Duodenal mucosa (tissue), 2 donors: ENCODE results near the gene MCAT.

Experiments
- H3K27ac ChIP-seq: one replicate; pipeline ENCODE4 v1.7.0; 2013; ENCODE audit warnings: low read depth, low read length
- H3K27me3 ChIP-seq, 2 donors: one replicate each; pipeline ENCODE4 v1.7.0; 2013; ENCODE audit warnings: low read length in 2 of 2, control low read depth in 1 of 2; ENCODE audit not compliant: insufficient read depth in 2 of 2, control insufficient read depth in 1 of 2
- H3K36me3 ChIP-seq, 2 donors: one replicate each; pipeline ENCODE4 v1.7.0; 2013; ENCODE audit warnings: low read length in 2 of 2, control low read depth in 1 of 2; ENCODE audit not compliant: insufficient read depth in 2 of 2, control insufficient read depth in 1 of 2
- H3K4me1 ChIP-seq, 2 donors: one replicate each; pipeline ENCODE4 v1.7.0; 2013; ENCODE audit warnings: low read length in 2 of 2, control low read depth in 1 of 2; ENCODE audit not compliant: insufficient read depth in 2 of 2, control insufficient read depth in 1 of 2
- H3K4me3 ChIP-seq, 2 donors: one replicate each; pipeline ENCODE4 v1.7.0; 2013; ENCODE audit warnings: low read length in 2 of 2, low read depth in 1 of 2
- H3K9ac ChIP-seq, 2 donors: one replicate each; pipeline ENCODE4 v1.7.0; 2013; ENCODE audit warnings: low read length in 2 of 2, low read depth in 1 of 2
- H3K9me3 ChIP-seq, 2 donors: one replicate each; pipeline ENCODE4 v1.7.0; 2013; ENCODE audit warnings: low read length in 2 of 2, control low read depth in 1 of 2; ENCODE audit not compliant: control insufficient read depth in 1 of 2

The MCAT gene

GRCh38 chr22:43182118-43182517, 38.9 kb upstream of the MCAT start:
- Histone ChIP-seq H3K4me1 (peaks cover 5 to 7% of the 10 kb centered on the region in 2 donors), H3K9ac (no peak overlapping the region), H3K9me3 (no peaks in the 10 kb centered on the region), H3K27ac (no peak overlapping the region), H3K4me3 (no peak overlapping the region), H3K27me3 (no peaks in the 10 kb centered on the region), H3K36me3 (peaks cover 11 to 46% of the 10 kb centered on the region in 2 donors)

DNA sequence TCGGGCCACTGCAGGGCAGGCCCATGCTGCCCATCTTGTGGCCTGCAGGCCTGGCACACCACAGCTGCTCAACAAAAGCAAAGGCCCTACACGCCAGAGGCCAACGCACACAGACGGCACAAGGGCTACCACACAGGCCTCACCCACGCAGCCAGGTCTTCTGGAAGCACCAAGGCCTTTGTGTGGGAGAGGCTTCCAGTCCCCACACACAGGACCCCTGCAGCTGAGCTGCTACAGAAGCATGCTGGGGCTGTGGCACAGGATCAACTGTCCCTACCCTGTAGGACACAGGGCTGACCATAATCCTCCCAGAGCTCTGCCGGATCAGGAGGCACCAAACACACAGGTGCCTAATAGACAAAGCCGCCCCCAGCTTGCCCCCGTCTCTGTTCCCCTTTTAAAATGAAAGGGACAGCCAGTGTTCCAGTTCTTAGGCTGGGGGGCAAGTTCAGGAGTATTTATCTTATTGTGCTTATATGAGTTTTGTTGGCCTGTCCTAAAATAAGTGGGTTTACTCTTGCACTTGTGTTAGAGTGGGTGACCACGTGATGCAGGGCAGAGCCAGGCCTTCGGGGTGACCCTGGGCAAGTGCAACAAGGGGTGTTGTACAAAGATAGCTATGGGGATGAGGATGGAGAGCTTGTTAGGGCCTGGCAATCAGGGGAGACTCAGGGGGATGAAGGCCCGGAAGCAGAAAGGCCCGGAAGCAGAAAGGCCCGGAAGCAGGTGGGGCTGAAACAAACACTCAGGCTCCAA, 38.3 kb upstream of the MCAT start:
- Histone ChIP-seq H3K27ac (no peak overlapping the region), H3K36me3 (peaks cover 11 to 46% of the 10 kb centered on the region in 2 donors), H3K27me3 (no peaks in the 10 kb centered on the region), H3K9ac (no peak overlapping the region), H3K9me3 (no peaks in the 10 kb centered on the region), H3K4me3 (no peak overlapping the region), H3K4me1 (peaks cover 5 to 7% of the 10 kb centered on the region in 2 donors)

GRCh38 chr22:43180670-43181069, 37.5 kb upstream of the MCAT start:
- Histone ChIP-seq H3K4me1 (peaks cover 3 to 5% of the 10 kb centered on the region in 2 donors), H3K27ac (no peak overlapping the region), H3K36me3 (peaks cover 11 to 51% of the 10 kb centered on the region in 2 donors), H3K9me3 (no peaks in the 10 kb centered on the region), H3K4me3 (no peak overlapping the region), H3K9ac (no peak overlapping the region), H3K27me3 (no peaks in the 10 kb centered on the region)

- H3K27me3 ChIP-seq = no peaks in the 10 kb centered on the region
- no peak overlapping the region for H3K9ac ChIP-seq
- peaks cover 11 to 55% of the 10 kb centered on the region in 2 donors for H3K36me3 ChIP-seq
- no peak overlapping the region for H3K27ac ChIP-seq
- H3K4me1 ChIP-seq = no peaks in the 10 kb centered on the region
- no peak overlapping the region for H3K4me3 ChIP-seq
- H3K9me3 ChIP-seq = no peaks in the 10 kb centered on the region
These were observed 36.7 kb upstream of the MCAT start for GRCh38 chr22:43179911-43180195.

DNA sequence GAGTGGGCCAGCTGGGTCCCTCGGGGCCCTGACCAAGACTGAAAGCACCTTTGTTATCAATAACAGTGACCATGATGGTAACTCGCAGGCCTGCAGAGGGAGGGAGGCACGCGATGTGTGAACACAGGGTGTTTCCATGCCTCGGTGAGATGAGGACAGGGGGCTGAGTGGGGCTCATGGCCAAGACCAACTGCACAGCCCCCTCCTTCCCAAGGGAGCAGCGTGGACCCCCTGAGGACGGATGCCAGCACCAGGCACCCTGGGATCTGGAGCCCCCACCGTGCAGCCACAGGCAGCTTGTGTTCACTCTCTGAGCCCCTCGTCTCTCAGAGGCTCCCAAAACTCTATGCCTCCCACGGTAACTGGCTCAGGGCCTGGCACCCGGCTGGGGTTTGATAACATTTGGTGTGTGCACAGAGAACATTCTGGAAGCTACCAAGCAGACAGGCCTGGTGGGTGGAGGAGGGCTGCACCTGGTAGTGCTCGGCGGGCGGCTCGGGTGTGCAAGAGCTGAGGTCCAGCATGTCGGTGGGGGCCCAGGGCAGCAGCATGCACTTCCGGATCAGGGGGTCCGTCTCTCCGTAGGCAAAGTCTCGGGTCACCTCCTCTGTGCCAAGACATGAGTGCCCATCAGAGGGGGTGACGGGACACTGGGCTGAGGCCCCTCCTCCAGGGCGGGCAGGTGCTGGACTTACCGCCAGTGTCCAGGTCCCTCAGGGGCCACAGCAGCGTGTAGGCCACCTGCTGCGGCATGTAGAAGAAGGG, 36.1 kb upstream of the MCAT start:
- Histone ChIP-seq H3K36me3 (peaks cover 16 to 60% of the 10 kb centered on the region in 2 donors), H3K9me3 (no peaks in the 10 kb centered on the region), H3K27ac (no peak overlapping the region), H3K4me1 (no peaks in the 10 kb centered on the region), H3K4me3 (no peak overlapping the region), H3K27me3 (no peaks in the 10 kb centered on the region), H3K9ac (no peak overlapping the region)

DNA sequence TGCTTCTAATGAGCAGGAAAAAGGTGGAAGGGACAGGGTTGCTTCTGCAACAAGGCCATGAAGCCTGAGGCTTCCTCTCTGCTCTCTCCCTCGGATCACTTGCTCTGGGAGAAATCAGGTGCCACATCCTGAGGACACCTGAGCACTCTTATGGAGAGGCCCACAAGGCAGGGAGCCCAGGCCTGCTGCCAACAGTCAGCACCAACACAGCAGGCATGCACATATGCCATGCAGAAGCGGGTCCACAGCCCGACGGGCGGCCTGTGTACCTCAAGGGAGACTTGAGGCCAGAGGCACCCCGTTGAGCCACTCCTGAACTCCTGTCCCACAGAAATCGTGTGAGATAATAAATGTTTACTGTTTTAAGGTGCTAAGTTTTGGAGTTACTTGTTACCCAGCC, 34.3 kb upstream of the MCAT start:
- peaks cover 19 to 72% of the 10 kb centered on the region in 2 donors for H3K36me3 ChIP-seq
- no peak overlapping the region for H3K4me3 ChIP-seq

DNA sequence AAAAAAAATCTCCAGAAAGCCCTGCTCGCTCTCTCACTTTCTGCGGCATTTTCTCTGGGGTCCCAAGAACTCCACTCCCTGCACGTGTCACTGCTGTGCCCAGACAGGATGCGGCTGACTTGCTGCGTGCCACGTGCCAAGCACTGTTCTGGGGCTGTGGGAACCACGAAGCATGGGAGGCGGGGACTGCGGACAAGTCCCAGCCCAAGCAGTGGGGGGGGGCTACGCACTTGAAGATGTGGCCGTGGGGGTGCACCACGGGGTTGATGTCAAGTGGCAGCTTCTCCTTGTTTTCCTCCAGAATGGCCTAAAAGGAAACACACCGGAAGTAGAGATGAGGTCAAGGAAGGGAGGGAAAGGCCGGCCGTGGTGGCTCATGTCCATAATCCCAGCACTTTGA, 32.9 kb upstream of the MCAT start:
- no peaks in the 10 kb centered on the region for H3K9me3 ChIP-seq
- H3K4me3 ChIP-seq = no peak overlapping the region
- H3K27me3 ChIP-seq = no peaks in the 10 kb centered on the region
- H3K27ac ChIP-seq = no peak overlapping the region
- H3K9ac ChIP-seq = no peak overlapping the region
- H3K36me3 ChIP-seq = peaks cover 15 to 71% of the 10 kb centered on the region in 2 donors
- H3K4me1 ChIP-seq = peaks cover 7 to 11% of the 10 kb centered on the region in 2 donors

More for the DNA sequence above, 34.3 kb upstream of the MCAT start:
- Histone ChIP-seq H3K9ac (no peak overlapping the region), H3K9me3 (no peaks in the 10 kb centered on the region), H3K27me3 (no peaks in the 10 kb centered on the region), H3K27ac (no peak overlapping the region), H3K4me1 (no peaks in the 10 kb centered on the region)

GRCh38 chr22:43174941-43175531, 31.8 kb upstream of the MCAT start:
- Histone ChIP-seq H3K27ac (no peak overlapping the region), H3K9me3 (no peaks in the 10 kb centered on the region), H3K9ac (no peak overlapping the region), H3K36me3 (peaks cover 14 to 71% of the 10 kb centered on the region in 2 donors), H3K4me1 (peaks cover 12 to 13% of the 10 kb centered on the region in 2 donors), H3K4me3 (no peak overlapping the region), H3K27me3 (no peaks in the 10 kb centered on the region)

DNA sequence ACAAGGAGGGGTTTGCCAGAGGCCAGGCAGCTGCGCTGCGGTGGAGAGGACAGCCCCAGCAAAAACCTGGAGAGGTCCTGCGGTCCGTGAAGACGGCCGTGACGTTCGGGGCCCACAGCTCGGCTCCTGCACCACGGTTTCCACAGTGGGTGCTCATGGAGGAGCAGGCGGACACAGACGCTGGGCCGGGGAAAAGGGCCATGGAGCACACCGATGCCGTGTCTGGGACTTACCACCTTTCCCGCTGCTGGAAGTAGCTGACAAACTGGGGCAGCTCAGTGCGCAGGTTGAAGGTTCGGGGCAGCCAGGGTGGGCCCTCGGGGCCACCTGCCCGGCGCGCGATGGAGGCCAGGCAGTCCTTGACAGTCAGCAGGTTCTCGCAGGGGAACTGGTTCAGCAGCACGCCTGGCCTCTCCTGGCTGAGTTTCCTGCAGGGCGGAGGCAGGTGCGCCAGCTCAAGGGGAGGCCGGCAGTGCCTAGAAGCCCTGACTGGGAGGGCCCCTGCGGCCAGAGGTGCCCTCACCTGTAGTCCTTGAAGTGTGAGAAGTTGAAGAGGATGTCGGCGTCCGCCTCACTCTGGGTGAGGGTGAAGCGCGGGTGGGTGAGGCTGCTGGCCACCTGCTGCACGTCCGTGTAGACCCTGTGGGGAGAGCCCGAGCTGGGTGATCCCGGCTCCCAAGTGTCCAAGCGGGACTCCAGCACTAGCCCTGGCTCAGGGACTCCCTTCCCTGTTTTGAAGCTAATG, 30.9 kb upstream of the MCAT start:
- H3K9ac ChIP-seq = no peak overlapping the region
- peaks cover 10 to 70% of the 10 kb centered on the region in 2 donors for H3K36me3 ChIP-seq
- H3K27me3 ChIP-seq = no peaks in the 10 kb centered on the region
- no peak overlapping the region for H3K4me3 ChIP-seq
- no peaks in the 10 kb centered on the region for H3K9me3 ChIP-seq
- peaks cover 12 to 13% of the 10 kb centered on the region in 2 donors for H3K4me1 ChIP-seq
- H3K27ac ChIP-seq = no peak overlapping the region

GRCh38 chr22:43173566-43173965, 30.4 kb upstream of the MCAT start:
- Histone ChIP-seq H3K4me3 (no peak overlapping the region), H3K36me3 (peaks cover 8 to 64% of the 10 kb centered on the region in 2 donors), H3K9ac (no peak overlapping the region), H3K9me3 (no peaks in the 10 kb centered on the region), H3K27me3 (no peaks in the 10 kb centered on the region), H3K27ac (no peak overlapping the region), H3K4me1 (peaks cover 12 to 13% of the 10 kb centered on the region in 2 donors)
